Erythroblast (primary cell): ENCODE measurements around the gene FLT4.

ENCODE experiments used
- GATA1 ChIP-seq: IDR thresholded peaks from 2 replicates; pipeline ENCODE4 v1.6.1; 2011; ENCODE audit warnings: low read depth, mild to moderate bottlenecking, control low read depth, low read length, moderate library complexity
- POLR2A ChIP-seq: IDR thresholded peaks from 2 replicates; pipeline ENCODE4 v1.6.1; 2011; ENCODE audit warnings: mild to moderate bottlenecking, low read length

GRCh38 chr5:180626661-180627385 is 22.6 kb downstream of the FLT4 start:
- TF ChIP-seq POLR2A (no peak), GATA1 (no peak)
